Neural progenitor cell (in vitro differentiated cells): Measurements from ENCODE around the gene RSPH1. TPM values are rescaled to one million over a fixed set of nuclear protein-coding genes. Genes with fewer than 3 reads are reported as not detected.

Experiments used
- DNase-seq: peaks from one replicate; pipeline ENCODE4 v3.0.0-alpha.2; 2016; ENCODE audit warnings: low spot score
- H2AFZ ChIP-seq: fragments of 200-600 bp; sonication (generic); replicated peaks from 2 replicates; pipeline ENCODE4 v1.6.1; 2016; ENCODE audit warnings: antibody characterized with exemption
- H3F3A ChIP-seq: fragments of 200-600 bp; sonication (generic); 2 replicates; pipeline ENCODE4 v1.6.1; 2016; ENCODE audit warnings: antibody characterized with exemption, low read depth
- H3K27ac ChIP-seq: fragments of 200-600 bp; sonication (generic); 2 replicates; pipeline ENCODE4 v1.5.1; 2016; ENCODE audit warnings: mild to moderate bottlenecking
- H3K27me3 ChIP-seq: fragments of 200-600 bp; sonication (generic); 2 replicates; pipeline ENCODE4 v1.6.1; 2016; ENCODE audit warnings: mild to moderate bottlenecking, moderate library complexity
- H3K36me3 ChIP-seq: fragments of 200-600 bp; sonication (generic); 2 replicates; pipeline ENCODE4 v1.5.1; 2016
- H3K4me1 ChIP-seq: fragments of 200-600 bp; sonication (generic); 2 replicates; pipeline ENCODE4 v1.6.1; 2016; ENCODE audit warnings: mixed run types
- H3K4me2 ChIP-seq: fragments of 200-600 bp; sonication (generic); 2 replicates; pipeline ENCODE4 v1.6.1; 2016
- H3K4me3 ChIP-seq: fragments of 200-600 bp; sonication (generic); 2 replicates; pipeline ENCODE4 v1.5.1; 2016
- H3K79me2 ChIP-seq: fragments of 200-600 bp; sonication (generic); 2 replicates; pipeline ENCODE4 v1.6.1; 2016; ENCODE audit warnings: low read depth
- H3K9ac ChIP-seq: fragments of 200-600 bp; sonication (generic); 2 replicates; pipeline ENCODE4 v1.6.1; 2016
- H3K9me3 ChIP-seq: fragments of 200-600 bp; sonication (generic); 2 replicates; pipeline ENCODE4 v1.5.1; 2016; ENCODE audit warnings: low read depth
- H4K20me1 ChIP-seq: fragments of 200-600 bp; sonication (generic); 2 replicates; pipeline ENCODE4 v1.6.1; 2016; ENCODE audit warnings: low read depth
- H3K27ac Mint-ChIP-seq: 3 replicates; pipeline ENCODE4 v1.8.0; 2021; ENCODE audit warnings: mixed read lengths
- H3K27me3 Mint-ChIP-seq: 2 replicates; pipeline ENCODE4 v1.8.0; 2022; ENCODE audit warnings: low read depth, mild to moderate bottlenecking, inconsistent platforms, moderate library complexity, mixed read lengths; ENCODE audit not compliant: insufficient read depth
- H3K36me3 Mint-ChIP-seq: 3 replicates; pipeline ENCODE4 v1.8.0; 2021; ENCODE audit warnings: mixed read lengths
- H3K4me1 Mint-ChIP-seq: 3 replicates; pipeline ENCODE4 v1.8.0; 2021; ENCODE audit warnings: mixed read lengths
- H3K4me3 Mint-ChIP-seq: 3 replicates; pipeline ENCODE4 v1.8.0; 2021; ENCODE audit warnings: mild to moderate bottlenecking, moderate library complexity, mixed read lengths
- H3K9me3 Mint-ChIP-seq: 3 replicates; pipeline ENCODE4 v1.8.0; 2020; ENCODE audit warnings: mixed read lengths
- EZH2 ChIP-seq: fragments of 200-600 bp; sonication (generic); IDR thresholded peaks from 2 replicates; pipeline ENCODE4 v1.6.1; 2017; ENCODE audit warnings: antibody characterized with exemption, mild to moderate bottlenecking, moderate library complexity
- EZH2phosphoT487 ChIP-seq: fragments of 200-600 bp; sonication (generic); IDR thresholded peaks from 2 replicates; pipeline ENCODE4 v1.6.1; 2017; ENCODE audit warnings: antibody characterized with exemption
- total RNA-seq: library from RNA; depleted of rRNA; stranded (reverse); fragments of >200 nt; gene quantifications from 2 replicates; pipeline ENCODE4 v1.2.3, GENCODE V29; 2015; ENCODE audit warnings: low replicate concordance
- TF ChIP-seq, protein P1 (sequence below): fragments of 200-600 bp; sonication (generic); IDR thresholded peaks from 2 replicates; pipeline ENCODE4 v1.5.1; 2017; ENCODE audit warnings: antibody characterized with exemption, mild to moderate bottlenecking

Gene RSPH1
- total RNA-seq, 1 donor from 2014 or later = 0.04 TPM

DNA sequence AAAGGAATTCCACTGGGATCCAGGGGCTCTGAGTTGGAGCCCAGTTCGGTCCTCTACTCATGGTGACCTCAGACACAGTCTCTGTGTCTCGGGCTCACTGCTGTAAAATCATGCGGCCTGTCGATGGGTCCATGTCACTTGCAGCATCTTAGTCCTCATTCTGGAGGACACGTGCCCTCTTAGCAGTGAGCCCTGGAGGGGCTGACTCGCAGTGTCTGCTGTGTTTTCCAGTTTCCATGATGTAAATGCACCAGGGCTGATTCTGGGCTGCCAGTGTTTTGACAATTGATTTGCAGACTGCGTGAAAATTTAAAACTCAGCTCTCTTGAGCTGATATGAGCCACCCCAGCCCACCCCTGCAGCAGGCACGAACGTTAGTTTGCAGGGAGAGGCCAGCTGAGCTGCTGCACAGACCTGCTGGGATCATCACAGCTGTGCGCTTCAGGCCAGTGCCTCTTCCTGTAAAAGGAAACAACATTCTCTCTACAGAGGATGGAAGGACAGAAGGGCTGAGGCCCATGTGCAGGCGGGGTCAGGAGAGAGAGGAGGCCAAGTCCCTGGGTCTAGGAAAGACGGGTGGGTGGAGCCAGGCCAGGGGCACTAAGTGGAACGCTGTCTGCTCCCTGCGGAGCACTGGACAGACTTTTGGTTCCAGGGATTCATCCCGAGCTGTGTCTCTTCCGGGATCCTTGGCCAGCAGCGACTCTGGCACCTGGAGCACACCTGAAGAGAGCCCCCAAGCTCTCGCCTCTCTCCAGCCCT lies 42.6 kb downstream of the RSPH1 start:
- no peak for DNase-seq
- no peak overlapping the region for H2AFZ ChIP-seq

DNA sequence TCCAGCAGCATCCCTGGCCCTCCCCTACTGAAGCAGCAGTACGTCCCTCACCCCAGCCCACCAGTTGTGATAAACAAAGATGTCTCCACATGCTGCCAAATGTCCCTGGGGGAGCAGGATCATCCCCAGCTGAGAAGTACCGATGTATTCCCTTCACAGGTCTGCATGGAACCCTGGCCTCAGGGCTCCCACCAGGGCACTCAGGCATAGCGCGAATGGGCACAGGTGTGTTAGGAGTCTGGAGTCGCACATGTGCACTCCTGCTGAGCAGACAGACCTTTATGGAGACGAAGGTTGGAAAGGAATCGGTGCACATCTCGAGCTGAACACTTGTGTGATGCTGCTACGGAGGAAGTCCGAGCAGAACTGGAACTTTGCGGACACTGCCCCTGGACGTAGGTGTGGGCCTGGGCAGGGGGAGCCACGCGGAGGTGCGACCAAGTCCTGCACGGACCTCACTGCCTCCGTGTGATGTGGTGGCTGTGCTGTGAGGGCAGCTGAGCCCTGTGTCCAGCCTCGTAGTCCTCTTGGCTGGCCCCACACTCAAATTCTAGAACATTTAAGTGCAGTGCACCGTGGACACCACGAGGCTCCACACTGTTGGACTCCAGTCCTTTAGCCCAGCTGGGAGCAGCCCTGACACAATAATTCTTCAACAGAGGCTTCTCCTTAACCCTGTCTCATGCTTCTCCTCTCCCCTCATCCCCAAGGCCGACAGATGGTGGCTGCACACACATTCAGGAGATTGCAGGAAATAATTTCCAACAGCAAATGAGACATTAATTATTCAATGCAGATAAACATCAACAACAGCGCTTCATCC lies 43.4 kb downstream of the RSPH1 start:
- Histone ChIP-seq H3K4me2 (no peak overlapping the region), H3K9ac (no peak overlapping the region), H3K27ac (no peak overlapping the region), H4K20me1 (no peaks in the 10 kb centered on the region), H3K36me3 (no peaks in the 10 kb centered on the region), H2AFZ (no peak overlapping the region), H3K27me3 (no peaks in the 10 kb centered on the region), H3K79me2 (no peaks in the 10 kb centered on the region), H3K9me3 (no peaks in the 10 kb centered on the region), H3K4me1 (no peaks in the 10 kb centered on the region), H3K4me3 (no peak overlapping the region), H3F3A (peaks cover 3% of the 10 kb centered on the region)
- no peaks in the 10 kb centered on the region for H3K9me3 Mint-ChIP-seq
- peaks cover 34% of the 10 kb centered on the region for H3K4me1 Mint-ChIP-seq
- H3K27me3 Mint-ChIP-seq = peaks cover 9% of the 10 kb centered on the region
- no peaks in the 10 kb centered on the region for H3K36me3 Mint-ChIP-seq
- peak overlapping the region; percentile 90 for H3K27ac Mint-ChIP-seq
- DNase-seq = no peak
- TF ChIP-seq EZH2phosphoT487 (no peak), EZH2 (no peak)
- TF ChIP-seq, protein P1, sequence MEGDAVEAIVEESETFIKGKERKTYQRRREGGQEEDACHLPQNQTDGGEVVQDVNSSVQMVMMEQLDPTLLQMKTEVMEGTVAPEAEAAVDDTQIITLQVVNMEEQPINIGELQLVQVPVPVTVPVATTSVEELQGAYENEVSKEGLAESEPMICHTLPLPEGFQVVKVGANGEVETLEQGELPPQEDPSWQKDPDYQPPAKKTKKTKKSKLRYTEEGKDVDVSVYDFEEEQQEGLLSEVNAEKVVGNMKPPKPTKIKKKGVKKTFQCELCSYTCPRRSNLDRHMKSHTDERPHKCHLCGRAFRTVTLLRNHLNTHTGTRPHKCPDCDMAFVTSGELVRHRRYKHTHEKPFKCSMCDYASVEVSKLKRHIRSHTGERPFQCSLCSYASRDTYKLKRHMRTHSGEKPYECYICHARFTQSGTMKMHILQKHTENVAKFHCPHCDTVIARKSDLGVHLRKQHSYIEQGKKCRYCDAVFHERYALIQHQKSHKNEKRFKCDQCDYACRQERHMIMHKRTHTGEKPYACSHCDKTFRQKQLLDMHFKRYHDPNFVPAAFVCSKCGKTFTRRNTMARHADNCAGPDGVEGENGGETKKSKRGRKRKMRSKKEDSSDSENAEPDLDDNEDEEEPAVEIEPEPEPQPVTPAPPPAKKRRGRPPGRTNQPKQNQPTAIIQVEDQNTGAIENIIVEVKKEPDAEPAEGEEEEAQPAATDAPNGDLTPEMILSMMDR = no peak
- no peak overlapping the region for H3K4me3 Mint-ChIP-seq

More for the DNA sequence above, 42.6 kb downstream of the RSPH1 start:
- Histone ChIP-seq H3K4me3 (no peak overlapping the region), H3K4me2 (no peak overlapping the region), H3F3A (peaks cover 3% of the 10 kb centered on the region), H3K79me2 (no peaks in the 10 kb centered on the region), H3K36me3 (no peaks in the 10 kb centered on the region), H3K9ac (no peak overlapping the region), H3K27ac (no peak overlapping the region), H3K9me3 (no peaks in the 10 kb centered on the region), H3K4me1 (no peaks in the 10 kb centered on the region), H4K20me1 (no peaks in the 10 kb centered on the region), H3K27me3 (no peaks in the 10 kb centered on the region)
- Mint-ChIP-seq H3K9me3 (peaks cover 3% of the 10 kb centered on the region), H3K4me1 (peaks cover 34% of the 10 kb centered on the region), H3K27ac (peak overlapping the region; percentile 90), H3K4me3 (no peak overlapping the region), H3K36me3 (no peaks in the 10 kb centered on the region), H3K27me3 (peaks cover 4% of the 10 kb centered on the region)
- TF ChIP-seq EZH2phosphoT487 = no peak
- TF ChIP-seq EZH2 = no peak
- TF ChIP-seq, protein P1 = no peak

DNA sequence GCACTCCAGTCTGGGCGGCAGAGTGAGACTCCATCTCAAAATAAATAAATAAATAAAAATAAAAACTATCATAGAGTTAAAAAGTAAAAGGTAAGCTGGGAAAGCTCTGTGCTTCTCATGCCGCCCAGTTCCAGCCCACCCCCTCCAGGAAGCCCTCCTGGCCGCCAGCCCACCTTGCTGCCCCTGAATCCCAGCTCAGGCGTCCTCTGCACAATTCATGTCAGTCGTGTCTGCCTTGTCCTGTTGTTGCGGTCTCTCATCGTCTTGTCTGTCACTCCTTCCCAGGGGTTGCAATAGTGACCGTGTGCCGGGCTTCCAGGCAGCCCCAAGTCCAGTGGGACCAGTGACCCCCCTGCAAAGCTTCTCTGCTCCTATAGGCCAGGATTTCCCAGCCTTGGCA lies 44.1 kb downstream of the RSPH1 start:
- H3K9ac ChIP-seq = no peak overlapping the region
- DNase-seq = no peak
- TF ChIP-seq, protein P1 = no peak
- TF ChIP-seq EZH2 (no peak), EZH2phosphoT487 (no peak)
- H3K27me3 ChIP-seq = no peaks in the 10 kb centered on the region
- no peaks in the 10 kb centered on the region for H3K4me1 ChIP-seq
- no peak overlapping the region for H3K27ac Mint-ChIP-seq
- no peak overlapping the region for H3K4me3 ChIP-seq
- H3K79me2 ChIP-seq = no peaks in the 10 kb centered on the region
- H4K20me1 ChIP-seq = no peaks in the 10 kb centered on the region
- no peaks in the 10 kb centered on the region for H3K36me3 Mint-ChIP-seq
- H3K9me3 Mint-ChIP-seq = no peaks in the 10 kb centered on the region
- H3K4me3 Mint-ChIP-seq = no peak overlapping the region
- no peak overlapping the region for H3K4me2 ChIP-seq
- peaks cover 3% of the 10 kb centered on the region for H3F3A ChIP-seq
- peaks cover 34% of the 10 kb centered on the region for H3K4me1 Mint-ChIP-seq
- H2AFZ ChIP-seq = no peak overlapping the region
- peaks cover 10% of the 10 kb centered on the region for H3K27me3 Mint-ChIP-seq
- no peak overlapping the region for H3K27ac ChIP-seq
- H3K36me3 ChIP-seq = no peaks in the 10 kb centered on the region
- no peaks in the 10 kb centered on the region for H3K9me3 ChIP-seq
